ENCODE data around the gene ID1. TPM values are rescaled to one million over a fixed set of nuclear protein-coding genes. Genes with fewer than 3 reads are reported as not detected.

ID1 gene
- total and polyA plus RNA-seq, 2 of the 13 experiments (the other 11 are each of a cell fraction or from before 2014, with no cell fraction given), result 320 to 419 TPM

- TF ChIP-seq, protein P1, sequence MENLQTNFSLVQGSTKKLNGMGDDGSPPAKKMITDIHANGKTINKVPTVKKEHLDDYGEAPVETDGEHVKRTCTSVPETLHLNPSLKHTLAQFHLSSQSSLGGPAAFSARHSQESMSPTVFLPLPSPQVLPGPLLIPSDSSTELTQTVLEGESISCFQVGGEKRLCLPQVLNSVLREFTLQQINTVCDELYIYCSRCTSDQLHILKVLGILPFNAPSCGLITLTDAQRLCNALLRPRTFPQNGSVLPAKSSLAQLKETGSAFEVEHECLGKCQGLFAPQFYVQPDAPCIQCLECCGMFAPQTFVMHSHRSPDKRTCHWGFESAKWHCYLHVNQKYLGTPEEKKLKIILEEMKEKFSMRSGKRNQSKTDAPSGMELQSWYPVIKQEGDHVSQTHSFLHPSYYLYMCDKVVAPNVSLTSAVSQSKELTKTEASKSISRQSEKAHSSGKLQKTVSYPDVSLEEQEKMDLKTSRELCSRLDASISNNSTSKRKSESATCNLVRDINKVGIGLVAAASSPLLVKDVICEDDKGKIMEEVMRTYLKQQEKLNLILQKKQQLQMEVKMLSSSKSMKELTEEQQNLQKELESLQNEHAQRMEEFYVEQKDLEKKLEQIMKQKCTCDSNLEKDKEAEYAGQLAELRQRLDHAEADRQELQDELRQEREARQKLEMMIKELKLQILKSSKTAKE (CRISPR knock-in tag; IDR thresholded peaks at IDR 0.05; ENCODE audit: borderline replicate concordance), result peak; percentile 99
- no peak; the same call in 1 of the 2 replicates for TF ChIP-seq ZNF274 (CRISPR knock-in tag; IDR thresholded peaks at IDR 0.05)
- no peak for TF ChIP-seq EEA1 (CRISPR knock-in tag; IDR thresholded peaks at IDR 0.05; ENCODE audit: borderline replicate concordance)
- 0 out of 2 replicates have a peak, but pooled peaks have one; percentile 74 for TF ChIP-seq REXO4 (CRISPR knock-in tag; IDR thresholded peaks at IDR 0.05; ENCODE audit: borderline replicate concordance)
- no peak for TF ChIP-seq SOX6 (IDR thresholded peaks at IDR 0.05)
- TF ChIP-seq SOX6 (CRISPR knock-in tag; IDR thresholded peaks at IDR 0.05), result peak; percentile 91
- no peak for TF ChIP-seq PHB2 (IDR thresholded peaks at IDR 0.05; ENCODE audit: partially characterized antibody)
- peak; percentile 98 for TF ChIP-seq ZNF749 (CRISPR knock-in tag; IDR thresholded peaks at IDR 0.05; ENCODE audit: borderline replicate concordance)
- peak; percentile 68; the same call in 1 of the 2 replicates for TF ChIP-seq ONECUT2 (CRISPR knock-in tag; IDR thresholded peaks at IDR 0.05)
- peak; percentile 62; the same call in 1 of the 2 replicates for TF ChIP-seq PLSCR1 (CRISPR knock-in tag; IDR thresholded peaks at IDR 0.05; ENCODE audit: borderline replicate concordance)
- TF ChIP-seq, protein P2, sequence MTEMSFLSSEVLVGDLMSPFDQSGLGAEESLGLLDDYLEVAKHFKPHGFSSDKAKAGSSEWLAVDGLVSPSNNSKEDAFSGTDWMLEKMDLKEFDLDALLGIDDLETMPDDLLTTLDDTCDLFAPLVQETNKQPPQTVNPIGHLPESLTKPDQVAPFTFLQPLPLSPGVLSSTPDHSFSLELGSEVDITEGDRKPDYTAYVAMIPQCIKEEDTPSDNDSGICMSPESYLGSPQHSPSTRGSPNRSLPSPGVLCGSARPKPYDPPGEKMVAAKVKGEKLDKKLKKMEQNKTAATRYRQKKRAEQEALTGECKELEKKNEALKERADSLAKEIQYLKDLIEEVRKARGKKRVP (CRISPR knock-in tag; IDR thresholded peaks at IDR 0.05), result peak in 1 of 2 experiments; percentile 91; a peak in 2 of 4 replicates
- peak; percentile 94 for TF ChIP-seq ZKSCAN8 (CRISPR knock-in tag; IDR thresholded peaks at IDR 0.05; ENCODE audit: borderline replicate concordance)
- TF ChIP-seq NR2F6 (IDR thresholded peaks at IDR 0.05), result peak; percentile 99
- peak; percentile 100 for TF ChIP-seq NR2F6 (CRISPR knock-in tag; IDR thresholded peaks at IDR 0.05)
- TF ChIP-seq ZNF256 (CRISPR knock-in tag; conservative IDR thresholded peaks at IDR 0.05), result peak; percentile 95
- no peak for TF ChIP-seq GPN1 (CRISPR knock-in tag; IDR thresholded peaks at IDR 0.05; ENCODE audit: borderline replicate concordance)
- TF ChIP-seq TFE3 (CRISPR knock-in tag; IDR thresholded peaks at IDR 0.05), result peak; percentile 82
- peak; percentile 40 for TF ChIP-seq SMC3 (IDR thresholded peaks at IDR 0.05; ENCODE audit: low read length)
- TF ChIP-seq ZNF678 (CRISPR knock-in tag; IDR thresholded peaks at IDR 0.05), result peak; percentile 95; the same call in 1 of the 2 replicates
- no peak for TF ChIP-seq KDM5A (IDR thresholded peaks at IDR 0.05; ENCODE audit: borderline replicate concordance, low read length)
- no peak; the same call in 1 of the 2 replicates for TF ChIP-seq ZBTB8A (CRISPR knock-in tag; IDR thresholded peaks at IDR 0.05; ENCODE audit: borderline replicate concordance, low read depth)
- TF ChIP-seq, protein P3, sequence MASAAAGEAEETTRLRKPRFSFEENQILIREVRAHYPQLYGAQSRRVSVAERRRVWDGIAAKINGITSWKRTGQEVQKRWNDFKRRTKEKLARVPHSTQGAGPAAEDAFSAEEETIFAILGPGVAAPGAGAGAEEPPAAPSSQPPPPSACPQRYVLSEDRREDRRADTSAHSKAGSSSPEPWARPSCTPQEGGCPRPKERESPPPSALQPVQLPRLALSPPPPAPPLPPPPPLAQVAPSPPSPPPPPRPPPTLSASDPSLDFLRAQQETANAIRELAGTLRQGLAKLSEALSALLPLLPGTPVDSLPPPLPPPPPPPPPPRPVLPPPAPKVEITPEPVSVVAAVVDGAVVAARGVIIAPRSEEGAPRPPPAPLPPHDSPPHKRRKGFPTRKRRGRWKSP (CRISPR knock-in tag; IDR thresholded peaks at IDR 0.05), result peak; percentile 87
These were observed 32.2 kb upstream of the ID1 start (continued) for GRCh38 chr20:31572701-31573554.

All from HepG2 (cell line).